AG04450 (cell line): ENCODE data around the gene CCL14. TPM values are rescaled to one million over a fixed set of nuclear protein-coding genes. Genes with fewer than 3 reads are reported as not detected.

Experiments
- CTCF ChIA-PET: fragments of 300-600, 350-600 bp; formaldehyde crosslinking; extraction: SDS; loops from one replicate; lab custom pipeline; 2022; ENCODE audit warnings: antibody characterized with exemption, inconsistent platforms; lab: Charles Lee
- POLR2A ChIA-PET: fragments of 350-600 bp; formaldehyde crosslinking; extraction: SDS; loops from one replicate; lab custom pipeline; 2021; ENCODE audit warnings: antibody characterized with exemption, inconsistent platforms; lab: Yijun Ruan, JAX
- DNase-seq: peaks from one replicate; pipeline ENCODE4 v3.0.0-alpha.2; 2011; ENCODE audit warnings: low read depth, low spot score
- H3K27ac ChIP-seq: one replicate; pipeline ENCODE4 v1.5.1; 2012; ENCODE audit warnings: low read depth, low read length, control low read depth
- H3K27me3 ChIP-seq: one replicate; pipeline ENCODE4 v1.6.0; 2012; ENCODE audit warnings: low read length; ENCODE audit not compliant: control insufficient read depth, insufficient read depth
- H3K4me3 ChIP-seq: 2 replicates; pipeline ENCODE4 v1.5.1; 2011; ENCODE audit warnings: mild to moderate bottlenecking, low read depth, low read length, control low read depth
- H3K9me3 ChIP-seq: 2 replicates; pipeline ENCODE4 v1.5.1; 2012; ENCODE audit warnings: low read length; ENCODE audit not compliant: control insufficient read depth, insufficient read depth
- polyA plus RNA-seq: library from polyadenylated mRNA; depleted of rRNA; stranded (reverse); fragments of >200 nt; gene quantifications from 2 replicates; pipeline ENCODE4 v1.2.3, GENCODE V29; 2011
- TF ChIP-seq, protein P1 (sequence below): IDR thresholded peaks from 2 replicates; pipeline ENCODE4 v1.5.1; 2011; ENCODE audit warnings: low read depth, low read length, control low read depth, inconsistent platforms

Gene CCL14
- polyA plus RNA-seq, 1 experiment, result not detected

DNA sequence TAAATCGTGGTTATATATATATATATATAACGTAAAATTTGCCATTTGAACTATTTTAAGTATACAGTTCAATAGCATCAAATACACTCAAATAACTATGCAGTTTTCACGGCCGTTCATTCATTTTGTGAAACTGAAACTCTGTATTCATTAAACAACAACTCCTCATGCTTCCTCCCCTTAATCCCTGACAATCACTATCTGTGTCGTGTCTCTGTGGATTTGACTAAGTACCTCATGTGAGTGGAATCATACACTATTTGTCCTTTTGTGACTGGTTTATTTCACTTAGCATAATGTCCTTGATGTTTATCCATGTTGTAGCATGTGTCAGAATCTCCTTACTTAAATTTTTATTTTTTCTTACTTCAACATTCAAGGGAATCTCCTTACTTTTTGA lies 28.4 kb upstream of the CCL14 start:
- CTCF ChIA-PET, result no interaction called here
- H3K27ac ChIP-seq, result no peak overlapping the region
- H3K27me3 ChIP-seq, result no peaks in the 10 kb centered on the region
- no peak overlapping the region for H3K4me3 ChIP-seq
- DNase-seq, result no peak
- no peaks in the 10 kb centered on the region for H3K9me3 ChIP-seq
- POLR2A ChIA-PET, result no interaction called here
- TF ChIP-seq, protein P1, sequence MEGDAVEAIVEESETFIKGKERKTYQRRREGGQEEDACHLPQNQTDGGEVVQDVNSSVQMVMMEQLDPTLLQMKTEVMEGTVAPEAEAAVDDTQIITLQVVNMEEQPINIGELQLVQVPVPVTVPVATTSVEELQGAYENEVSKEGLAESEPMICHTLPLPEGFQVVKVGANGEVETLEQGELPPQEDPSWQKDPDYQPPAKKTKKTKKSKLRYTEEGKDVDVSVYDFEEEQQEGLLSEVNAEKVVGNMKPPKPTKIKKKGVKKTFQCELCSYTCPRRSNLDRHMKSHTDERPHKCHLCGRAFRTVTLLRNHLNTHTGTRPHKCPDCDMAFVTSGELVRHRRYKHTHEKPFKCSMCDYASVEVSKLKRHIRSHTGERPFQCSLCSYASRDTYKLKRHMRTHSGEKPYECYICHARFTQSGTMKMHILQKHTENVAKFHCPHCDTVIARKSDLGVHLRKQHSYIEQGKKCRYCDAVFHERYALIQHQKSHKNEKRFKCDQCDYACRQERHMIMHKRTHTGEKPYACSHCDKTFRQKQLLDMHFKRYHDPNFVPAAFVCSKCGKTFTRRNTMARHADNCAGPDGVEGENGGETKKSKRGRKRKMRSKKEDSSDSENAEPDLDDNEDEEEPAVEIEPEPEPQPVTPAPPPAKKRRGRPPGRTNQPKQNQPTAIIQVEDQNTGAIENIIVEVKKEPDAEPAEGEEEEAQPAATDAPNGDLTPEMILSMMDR, result no peak

GRCh38 chr17:36011201-36011600 lies 24.7 kb upstream of the CCL14 start:
- no peak for DNase-seq
- Histone ChIP-seq H3K4me3 (no peak overlapping the region), H3K27ac (no peak overlapping the region), H3K9me3 (no peaks in the 10 kb centered on the region), H3K27me3 (no peaks in the 10 kb centered on the region)
- POLR2A ChIA-PET, result no interaction called here
- TF ChIP-seq, protein P1, result no peak
- CTCF ChIA-PET, result interaction anchor here (1.1 kb wide), 1 partner anchor 139 kb away, joined by 3 read pairs; no protein-coding TSS in a partner anchor

- H3K27ac ChIP-seq, result no peak overlapping the region
- POLR2A ChIA-PET, result no interaction called here
- DNase-seq, result peak; percentile 4
- TF ChIP-seq, protein P1, result peak; percentile 62
- CTCF ChIA-PET, result interaction anchor here (1.0 kb wide), 1 partner anchor 162 kb away, joined by 3 read pairs; no protein-coding TSS in a partner anchor
- H3K9me3 ChIP-seq, result no peaks in the 10 kb centered on the region
- H3K4me3 ChIP-seq, result no peak overlapping the region
- peaks cover 2% of the 10 kb centered on the region for H3K27me3 ChIP-seq
Measured at GRCh38 chr17:36008998-36009665, 22.6 kb upstream of the CCL14 start.

DNA sequence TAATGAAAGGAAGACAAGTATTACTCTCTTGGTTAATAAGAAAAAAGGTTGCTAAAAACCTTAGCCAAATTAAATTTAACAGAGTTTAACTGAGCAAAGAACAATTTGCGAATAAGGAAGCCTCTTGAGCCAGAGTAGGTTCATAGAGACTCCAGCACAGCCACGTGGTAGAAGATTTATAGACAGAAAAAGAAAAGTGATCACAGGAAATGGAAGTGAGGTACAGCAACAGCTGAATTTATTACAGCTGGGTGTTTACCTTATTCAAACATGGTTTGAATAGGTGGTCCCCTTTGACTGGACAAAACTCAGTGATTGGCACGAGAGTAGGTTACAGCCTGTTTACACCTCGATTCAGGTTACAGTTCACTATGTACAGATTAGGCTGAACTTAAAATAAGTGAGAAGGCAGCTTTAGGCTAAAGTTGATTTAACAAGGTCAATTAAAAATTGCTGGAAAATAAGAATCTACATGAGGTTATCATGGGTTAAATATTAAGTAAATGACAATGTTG lies 18.1 kb upstream of the CCL14 start:
- Histone ChIP-seq H3K27me3 (peaks cover 2% of the 10 kb centered on the region), H3K4me3 (no peak overlapping the region), H3K27ac (no peak overlapping the region), H3K9me3 (no peaks in the 10 kb centered on the region)
- POLR2A ChIA-PET, result no interaction called here
- CTCF ChIA-PET, result interaction anchor here (0.6 to 2.0 kb wide), 6 partner anchors 36 to 479 kb away, joined by 3 to 8 read pairs (median 4); partner anchors contain the start of gene CCL18
- DNase-seq, result no peak
- TF ChIP-seq, protein P1, result no peak

DNA sequence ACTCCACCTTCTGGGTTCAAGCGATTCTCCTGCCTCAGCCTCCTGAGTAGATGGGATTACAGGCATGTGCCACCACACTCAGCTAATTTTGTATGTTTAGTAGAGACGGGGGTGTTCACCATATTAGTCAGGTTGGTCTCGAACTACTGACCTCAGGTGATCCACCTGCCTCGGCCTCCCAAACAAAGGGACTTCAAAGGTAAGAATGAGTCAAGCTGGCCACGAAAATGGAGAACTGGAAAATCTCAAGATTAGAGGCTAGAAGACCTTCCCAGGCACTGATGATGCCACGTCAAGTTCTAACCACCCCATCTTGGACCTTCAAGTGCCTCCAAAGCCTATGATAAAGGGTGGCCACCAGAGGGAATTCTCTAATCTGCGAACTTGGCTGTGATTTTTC lies 16.1 kb upstream of the CCL14 start:
- Histone ChIP-seq H3K27me3 (peaks cover 2% of the 10 kb centered on the region), H3K27ac (no peak overlapping the region), H3K9me3 (no peaks in the 10 kb centered on the region), H3K4me3 (no peak overlapping the region)
- DNase-seq, result no peak
- POLR2A ChIA-PET, result no interaction called here
- TF ChIP-seq, protein P1, result no peak
- CTCF ChIA-PET, result no interaction called here
